ENCODE results near the gene AMOTL1.

- TF ChIP-seq POLR2A (IDR thresholded peaks at IDR 0.05) (no peak), CTCF (IDR thresholded peaks at IDR 0.05) (no peak)
These were observed 156.5 kb downstream of the AMOTL1 start for GRCh38 chr11:94924612-94925011.

Data from adrenal gland (tissue), 5 donors.